ENCODE measurements around the gene CCDC9. TPM values are rescaled to one million over a fixed set of nuclear protein-coding genes. Genes with fewer than 3 reads are reported as not detected.

The CCDC9 gene
- total and polyA plus RNA-seq, 2 of the 13 experiments (the other 11 are each of a cell fraction or from before 2014, with no cell fraction given), result 2.9 to 6.3 TPM

- TF ChIP-seq ZMAT3 (CRISPR knock-in tag; conservative IDR thresholded peaks at IDR 0.05) (no peak), RELA (CRISPR knock-in tag; IDR thresholded peaks at IDR 0.05) (no peak), TFDP2 (CRISPR knock-in tag; IDR thresholded peaks at IDR 0.05) (no peak), FOSL1 (CRISPR knock-in tag; IDR thresholded peaks at IDR 0.05; ENCODE audit: borderline replicate concordance) (no peak), TRAFD1 (CRISPR knock-in tag; IDR thresholded peaks at IDR 0.05; ENCODE audit: borderline replicate concordance) (no peak), SRSF9 (IDR thresholded peaks at IDR 0.05; ENCODE audit: borderline replicate concordance, insufficient read depth, low read depth, low read length, poor library complexity, severe bottlenecking) (no peak), ZNF512B (CRISPR knock-in tag; IDR thresholded peaks at IDR 0.05; ENCODE audit: borderline replicate concordance) (no peak), LRRFIP1 (CRISPR knock-in tag; conservative IDR thresholded peaks at IDR 0.05) (no peak), ZNF670 (CRISPR knock-in tag; IDR thresholded peaks at IDR 0.05; ENCODE audit: borderline replicate concordance) (no peak), ZNF432 (CRISPR knock-in tag; IDR thresholded peaks at IDR 0.05; ENCODE audit: borderline replicate concordance) (no peak), ATF1 (CRISPR knock-in tag; IDR thresholded peaks at IDR 0.05) (no peak), ZNF639 (CRISPR knock-in tag; conservative IDR thresholded peaks at IDR 0.05) (no peak), ZBTB21 (CRISPR knock-in tag; IDR thresholded peaks at IDR 0.05) (no peak), MZF1 (CRISPR knock-in tag; IDR thresholded peaks at IDR 0.05; ENCODE audit: borderline replicate concordance) (no peak), ZNF234 (CRISPR knock-in tag; conservative IDR thresholded peaks at IDR 0.05) (no peak), PCBP1 (IDR thresholded peaks at IDR 0.05; ENCODE audit: borderline replicate concordance, low read depth, low read length) (no peak), ZSCAN20 (CRISPR knock-in tag; IDR thresholded peaks at IDR 0.05; ENCODE audit: borderline replicate concordance) (no peak), ARNT2 (CRISPR knock-in tag; IDR thresholded peaks at IDR 0.05; ENCODE audit: low read depth) (no peak), TBP (CRISPR knock-in tag; IDR thresholded peaks at IDR 0.05) (no peak)
Observed at GRCh38 chr19:47240996-47241918, 15.1 kb upstream of the CCDC9 start (continued).
